NCI-H146 treated with DMSO at 0.1 percent for 48 hours (cell line): ENCODE data around the gene AGAP1.

ENCODE experiments used
- DNase-seq: peaks from one replicate; lab custom pipeline; 2025; ENCODE audit not compliant: unreplicated experiment; lab: John Stamatoyannopoulos, UW

Gene AGAP1

DNA sequence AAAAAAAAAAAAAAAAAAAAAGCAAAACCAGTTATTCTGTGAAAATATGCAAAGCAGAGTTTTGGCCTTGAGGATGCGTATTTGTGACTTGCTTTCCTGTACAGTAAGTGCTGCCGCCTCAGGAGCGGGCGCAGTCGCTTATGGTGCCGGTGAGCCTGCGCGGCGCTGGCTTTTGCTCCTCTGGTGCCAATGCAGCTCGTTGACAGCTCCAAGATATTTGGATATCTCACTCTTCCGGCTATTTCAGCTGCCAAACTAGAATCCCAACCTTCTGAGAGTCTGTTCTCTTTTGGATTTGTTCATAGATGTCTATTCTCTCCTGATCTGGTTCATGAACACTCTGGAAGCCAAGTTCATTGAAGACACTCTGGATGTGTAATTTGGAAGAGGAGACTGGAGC is 184.1 kb downstream of the AGAP1 start:
- no peak for DNase-seq

- no peak for DNase-seq
Measured at GRCh38 chr2:235678712-235679111, 184.9 kb downstream of the AGAP1 start.

GRCh38 chr2:235679471-235679870 is 185.6 kb downstream of the AGAP1 start:
- DNase-seq, result no peak

GRCh38 chr2:235685024-235685721 is 191.3 kb downstream of the AGAP1 start:
- DNase-seq, result no peak

DNA sequence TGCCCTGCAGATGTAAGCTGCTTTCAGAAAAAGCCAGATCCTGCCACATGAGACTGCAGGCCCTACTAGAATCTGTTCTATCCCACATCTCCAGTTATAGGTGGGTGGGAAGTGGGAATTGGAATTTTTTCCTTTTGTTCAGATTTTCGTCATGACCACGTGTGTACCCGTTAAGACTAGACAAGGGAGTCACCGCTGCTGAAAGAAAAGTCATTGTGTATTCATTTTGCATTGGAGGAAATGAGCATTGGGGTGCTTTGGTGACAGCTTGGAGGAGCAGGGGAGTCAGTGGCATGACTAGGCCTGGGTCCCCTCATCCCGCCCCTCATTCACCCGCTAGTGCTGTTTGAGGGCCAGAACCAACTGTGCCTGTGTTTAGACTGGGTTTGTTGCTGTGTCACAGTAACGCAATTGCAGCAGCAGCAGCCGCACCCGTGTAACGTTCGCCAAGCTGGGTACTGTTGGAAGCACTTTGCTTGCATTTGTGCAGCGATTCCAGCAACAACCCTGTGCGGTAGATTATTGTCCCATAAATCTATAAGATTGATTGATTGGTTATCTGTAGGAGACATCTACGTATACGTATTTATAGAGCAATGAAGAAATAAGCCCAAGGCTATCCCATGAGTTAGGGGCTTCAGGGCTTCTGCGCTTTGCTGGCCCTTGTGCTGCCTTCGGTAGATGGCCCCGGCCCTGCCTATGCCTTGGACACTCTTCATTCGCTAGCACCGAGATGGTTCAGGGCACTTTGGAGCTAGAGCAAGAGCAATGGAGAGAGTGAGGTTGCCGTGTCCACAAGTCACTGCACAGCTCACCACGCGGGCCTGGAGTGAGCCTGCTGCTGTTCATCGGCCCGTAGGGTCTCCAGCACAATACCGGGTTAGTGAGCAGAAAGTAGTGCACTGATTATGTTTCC is 194.9 kb downstream of the AGAP1 start:
- no peak for DNase-seq

GRCh38 chr2:235689427-235689853 is 195.6 kb downstream of the AGAP1 start:
- no peak for DNase-seq

DNA sequence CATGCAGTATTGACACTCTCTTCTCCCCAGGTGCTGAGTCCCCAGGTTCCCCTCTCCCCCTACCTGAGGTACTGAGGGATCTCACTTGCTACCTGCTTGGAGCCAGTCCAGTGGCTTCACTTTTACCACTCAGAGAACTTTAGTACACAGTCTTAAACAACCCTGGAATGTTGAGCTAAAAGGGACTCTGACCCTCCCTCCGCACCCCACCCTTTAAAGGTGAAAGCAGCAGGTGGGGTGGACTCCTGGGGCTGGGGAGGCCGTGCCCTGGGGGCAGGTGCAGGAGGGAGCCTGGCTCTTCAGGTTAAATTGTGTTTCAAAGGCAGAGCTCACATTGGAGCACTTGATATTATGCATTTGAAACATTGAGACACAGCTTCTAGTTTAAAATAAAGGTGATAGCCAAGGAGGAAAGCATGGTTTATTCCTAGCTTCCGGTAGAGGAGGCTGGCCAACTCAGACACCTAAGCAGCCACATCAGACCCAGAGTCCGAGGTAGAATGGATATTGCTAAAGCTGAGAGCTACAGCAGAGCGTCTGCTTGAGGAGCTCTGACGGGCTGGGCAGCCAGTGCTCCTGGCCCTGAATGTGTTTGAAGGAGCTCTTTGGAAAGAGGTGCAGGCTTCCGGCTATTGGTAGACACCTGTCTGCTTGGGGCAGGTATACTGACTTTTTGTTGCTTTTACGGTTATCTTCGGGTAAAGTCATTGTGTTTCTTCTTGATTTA is 196.4 kb downstream of the AGAP1 start:
- DNase-seq, result no peak

GRCh38 chr2:235690809-235691450 is 197.1 kb downstream of the AGAP1 start:
- no peak for DNase-seq

- DNase-seq, result no peak
Measured at GRCh38 chr2:235692076-235692475, 198.2 kb downstream of the AGAP1 start.

DNA sequence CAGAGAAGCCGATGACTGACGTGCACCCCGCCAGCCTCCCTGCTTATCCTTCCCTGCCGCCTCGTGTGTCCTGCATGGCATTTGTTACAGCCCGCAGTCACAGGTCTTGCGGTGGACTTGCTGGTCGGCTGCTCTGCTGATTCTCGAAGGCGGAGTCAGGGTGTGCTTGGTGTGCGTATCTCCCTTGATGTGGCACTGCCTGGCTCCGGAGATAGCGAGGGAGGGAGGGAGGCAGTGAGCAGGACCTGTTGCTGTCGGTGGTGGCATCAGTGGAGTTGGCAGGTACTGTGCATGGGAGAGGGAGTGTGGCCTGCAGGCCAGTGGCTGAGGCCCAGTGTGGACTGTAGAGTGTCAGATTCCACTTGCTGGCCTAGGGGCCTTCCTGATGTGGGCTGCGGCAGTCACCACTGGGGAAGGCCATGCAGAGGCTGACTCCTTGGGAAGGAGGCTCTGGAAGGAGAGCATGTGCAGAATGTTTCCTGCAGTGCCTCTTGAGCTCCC is 198.9 kb downstream of the AGAP1 start:
- no peak for DNase-seq

DNA sequence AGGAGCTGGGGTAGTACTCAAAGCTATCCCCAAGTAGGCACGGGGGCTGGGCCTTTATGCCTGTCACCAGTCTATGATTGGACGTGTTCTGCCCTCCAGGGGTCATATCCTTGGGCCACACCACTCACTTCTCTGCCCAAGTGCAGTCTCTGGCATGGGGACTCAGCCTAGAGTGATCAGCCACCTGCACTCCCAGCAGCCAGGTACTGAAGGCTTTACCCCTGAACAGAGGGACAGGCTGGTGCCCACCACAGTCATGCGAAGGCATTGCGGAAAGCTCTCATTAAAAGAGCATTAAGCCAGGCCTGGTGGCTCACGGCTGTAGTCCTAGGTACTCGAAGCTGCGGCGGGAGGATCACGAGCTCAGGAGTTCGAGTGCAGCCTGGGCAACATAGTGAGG is 199.4 kb downstream of the AGAP1 start:
- no peak for DNase-seq

DNA sequence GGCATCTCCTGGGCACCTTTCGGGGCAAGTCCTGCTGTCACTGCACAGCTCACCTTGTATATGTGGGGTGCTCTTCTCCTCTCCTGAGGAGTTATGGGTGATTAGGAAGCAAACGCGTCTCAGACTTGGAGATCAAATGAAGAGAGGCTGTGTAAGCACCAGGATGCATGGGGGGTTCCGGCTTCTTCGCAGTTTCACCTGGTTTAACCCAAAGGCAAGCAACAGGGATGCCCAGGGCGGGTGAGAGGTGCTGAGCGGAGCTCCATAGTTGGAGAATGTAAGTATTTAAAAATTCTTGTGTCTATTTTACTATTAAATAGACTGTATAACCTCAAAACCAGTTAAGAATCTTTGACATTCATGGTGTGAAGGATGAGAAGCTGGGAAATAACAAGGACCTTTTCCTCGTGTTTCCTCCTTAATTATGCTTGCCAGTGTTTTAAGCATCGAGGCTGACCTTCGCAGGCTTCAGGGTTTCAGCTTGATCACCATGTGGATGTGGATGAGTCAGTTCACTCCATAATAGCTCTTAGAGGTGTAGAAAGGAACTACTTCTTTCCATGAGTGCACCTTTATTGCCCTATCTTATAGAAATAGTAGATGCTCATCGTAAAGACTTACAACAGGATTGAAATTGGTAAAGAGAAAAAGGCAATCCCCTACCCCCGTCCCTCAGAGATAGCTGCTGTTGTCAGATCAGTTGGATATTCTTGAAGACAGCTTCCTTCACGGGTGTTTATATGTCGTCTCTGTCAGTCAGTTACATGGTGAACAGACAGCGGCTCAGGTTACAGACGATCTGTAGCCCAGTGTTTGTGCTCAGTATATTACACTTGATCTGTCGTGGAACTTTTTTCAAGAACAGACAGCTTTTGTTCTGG is 201.1 kb downstream of the AGAP1 start:
- no peak for DNase-seq

DNA sequence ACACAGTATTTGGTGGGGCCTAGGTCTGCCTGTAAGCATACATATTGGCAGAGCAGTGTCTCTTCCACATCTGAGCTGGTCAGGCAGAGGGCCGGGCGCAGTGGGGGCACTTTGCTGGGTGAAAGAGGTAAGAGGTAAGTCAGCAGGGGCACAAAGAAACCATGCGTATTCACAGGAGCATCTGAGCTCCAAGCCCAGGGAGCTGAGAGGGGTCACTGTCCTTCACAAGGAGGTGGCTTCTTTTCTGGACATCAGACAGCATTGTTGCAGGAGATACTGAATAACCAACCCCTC is 201.7 kb downstream of the AGAP1 start:
- DNase-seq, result no peak

DNA sequence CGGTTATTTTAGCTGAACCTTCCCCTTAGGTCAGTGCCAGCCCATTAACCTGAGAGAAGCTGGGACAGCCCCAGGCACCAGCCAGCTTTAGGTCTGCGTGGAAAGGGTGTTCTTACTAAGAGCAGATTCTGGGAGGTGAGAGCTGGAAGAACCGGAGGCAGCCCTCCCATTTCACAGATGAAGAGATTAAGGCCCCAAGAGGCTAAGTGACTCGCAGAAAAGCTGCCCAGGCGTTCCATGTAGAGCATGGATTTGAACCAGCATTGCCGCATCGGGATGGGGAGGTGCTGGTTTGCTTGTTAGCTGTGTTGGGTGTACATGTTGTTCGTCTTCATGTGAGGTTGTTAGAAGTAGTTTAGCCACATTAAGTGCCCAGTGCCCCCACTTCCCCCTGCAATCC is 203.2 kb downstream of the AGAP1 start:
- DNase-seq, result no peak

DNA sequence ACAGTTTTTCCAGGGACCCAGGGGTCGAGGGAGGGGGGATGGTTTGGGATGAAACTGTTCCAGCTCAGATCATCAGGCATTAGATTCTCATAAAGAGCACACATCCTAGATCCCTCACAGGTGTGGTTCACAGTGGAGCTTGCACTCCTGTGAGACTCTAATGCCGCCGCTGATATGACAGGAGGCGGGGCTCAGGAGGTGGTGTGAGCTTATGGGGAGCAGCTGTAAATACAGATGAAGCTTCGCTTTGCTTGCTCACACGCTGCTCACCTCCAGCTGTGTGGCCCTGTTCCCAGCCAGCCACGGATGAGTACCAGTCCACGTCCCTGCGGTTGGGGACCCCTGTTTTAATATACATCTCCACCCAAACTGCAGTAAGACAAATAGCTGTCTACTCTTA is 204.2 kb downstream of the AGAP1 start:
- DNase-seq, result no peak

DNA sequence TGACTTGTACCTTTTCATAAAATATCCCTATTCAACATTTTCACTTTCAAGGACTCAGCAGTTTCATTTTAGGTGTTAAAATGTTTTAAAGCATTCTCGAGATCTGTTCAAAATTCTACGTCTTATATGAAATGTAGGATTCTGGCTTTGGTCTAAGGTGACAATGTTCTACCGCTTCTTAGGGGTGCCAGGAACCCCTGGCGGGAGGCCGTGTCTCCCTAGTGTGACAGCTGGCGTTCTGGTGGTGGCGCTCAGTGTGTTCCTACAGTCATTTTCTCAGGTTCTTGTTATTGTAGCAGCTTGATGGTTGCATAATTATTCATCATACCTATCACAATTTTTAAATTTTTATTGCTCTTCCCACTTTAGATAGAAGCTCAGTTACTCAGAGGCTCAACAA is 204.6 kb downstream of the AGAP1 start:
- DNase-seq, result no peak

DNA sequence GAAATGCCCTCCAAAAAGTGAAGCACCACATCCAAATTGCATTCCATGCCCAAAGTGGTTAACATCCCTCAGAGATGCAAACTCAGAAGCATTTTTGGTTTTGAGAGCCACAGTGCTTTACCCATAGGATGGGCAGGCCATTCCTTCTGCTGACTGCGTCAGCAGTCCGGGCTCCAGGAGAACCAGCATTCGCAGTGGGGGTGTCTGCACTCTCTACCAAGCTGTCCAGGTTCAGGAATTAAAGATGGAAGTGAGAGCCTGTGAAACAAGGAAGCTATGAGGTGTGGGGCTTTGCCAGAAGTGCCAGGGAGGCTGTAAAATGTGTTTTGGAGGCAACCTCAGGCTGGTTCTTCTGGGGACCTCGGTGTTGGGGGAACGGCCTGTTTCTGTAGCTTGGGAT is 205.7 kb downstream of the AGAP1 start:
- DNase-seq, result no peak

DNA sequence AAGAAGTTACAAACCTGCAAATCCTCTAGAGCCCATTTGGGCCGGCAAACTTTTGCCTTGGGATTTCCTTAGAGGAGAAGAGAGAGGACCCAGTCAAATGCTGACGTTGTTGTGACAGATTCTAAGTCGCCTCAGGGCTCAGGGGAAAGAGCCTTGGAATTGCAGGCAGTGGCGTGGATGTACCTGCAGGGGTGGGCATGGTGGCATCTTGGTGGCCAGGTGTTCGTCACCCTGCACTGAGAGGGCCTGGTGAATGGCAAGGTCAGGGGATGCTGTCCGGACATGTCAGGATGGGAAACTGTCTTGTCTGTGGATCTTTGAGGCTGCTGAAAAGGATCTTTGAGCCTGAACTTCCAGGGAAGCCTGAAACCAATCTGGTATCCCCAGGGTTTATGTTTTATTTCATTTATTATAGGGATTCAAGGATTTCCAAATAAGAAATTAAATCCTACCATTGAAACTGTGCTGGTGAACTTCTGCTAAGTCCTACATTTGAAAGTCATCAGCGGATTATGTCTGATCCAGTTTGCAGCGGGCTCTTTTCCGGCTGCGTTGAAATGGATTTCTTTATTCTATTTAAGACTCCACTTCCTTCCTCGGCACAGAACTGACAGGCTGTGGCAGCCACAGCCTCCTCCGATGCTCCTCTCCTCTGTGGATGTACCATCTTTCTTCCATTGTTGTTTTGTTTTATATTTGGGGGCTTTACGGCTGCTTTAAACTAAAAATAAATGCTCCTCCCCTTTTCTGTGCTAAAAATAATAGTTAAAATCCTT is 207.6 kb downstream of the AGAP1 start:
- DNase-seq, result no peak

DNA sequence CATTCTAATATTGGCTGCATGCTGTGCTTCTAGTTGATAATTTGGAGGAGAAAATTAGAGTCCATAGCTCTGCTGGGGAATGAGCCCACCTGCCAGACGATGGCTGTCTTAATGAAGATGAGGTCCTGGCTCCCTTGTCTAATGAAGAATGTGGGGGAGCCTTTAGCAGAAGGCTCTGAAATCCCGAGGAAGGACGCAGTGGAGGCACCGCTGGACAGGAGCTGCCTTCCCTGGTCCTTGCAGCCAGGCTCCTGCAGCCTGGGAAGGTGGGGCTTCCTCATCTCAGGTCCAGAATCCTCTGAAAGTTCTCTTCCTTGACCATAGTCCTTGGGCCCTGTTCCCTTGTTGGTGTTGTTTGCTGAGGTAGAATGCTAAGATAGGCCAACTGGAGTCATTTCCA is 208.3 kb downstream of the AGAP1 start:
- no peak for DNase-seq
